Measurements from ENCODE around the gene POLR3F.

GRCh38 chr20:18428490-18429173 is 38.6 kb upstream of the POLR3F start:
- no peak for TF ChIP-seq POLR2AphosphoS5 (IDR thresholded peaks at IDR 0.05)
- no peak for TF ChIP-seq CTCF (IDR thresholded peaks at IDR 0.05)
